B cell (primary cell): Measurements from ENCODE around the gene PRDX3. TPM values are rescaled to one million over a fixed set of nuclear protein-coding genes. Genes with fewer than 3 reads are reported as not detected.
"Not testable (repeated sequence)": the region's sequence is repeated elsewhere in the genome, so short reads cannot be mapped to it uniquely, and the experiment has no call there.

Source experiments
- ATAC-seq: fragments of 200-7000 bp; cut with Tn5 transposase; one replicate; pipeline ENCODE4 v1.10.0; 2021; ENCODE audit warnings: low read depth, mild to moderate bottlenecking, moderate number of reproducible peaks, moderate library complexity
- CTCF ChIA-PET: fragments of 350-600 bp; sonication (Branson Sonifier 250); formaldehyde crosslinking; loops from one replicate; lab custom pipeline; 2021; ENCODE audit warnings: antibody characterized with exemption, inconsistent platforms; lab: Charles Lee
- POLR2A ChIA-PET: fragments of 350-600 bp; sonication (Branson Sonifier 250); formaldehyde crosslinking; loops from one replicate; lab custom pipeline; 2021; ENCODE audit warnings: antibody characterized with exemption; lab: Charles Lee
- DNase-seq: peaks from one replicate; pipeline ENCODE4 v3.0.0; 2013
- H2AFZ ChIP-seq: 2 replicates; pipeline ENCODE4 v1.6.1; 2012; ENCODE audit warnings: mild to moderate bottlenecking, low read depth, low read length; ENCODE audit not compliant: insufficient read depth, poor library complexity, severe bottlenecking
- H3K27ac ChIP-seq, 2 donors: 1 replicate in 1 of 2; 2 replicates in 1 of 2; pipeline ENCODE4 v1.5.1; 2012 to 2013; ENCODE audit warnings: low read length in 2 of 2, mild to moderate bottlenecking in 2 of 2, moderate library complexity in 1 of 2
- H3K27me3 ChIP-seq, 4 experiments: fragments of 200-600 bp in 1 of 4; sonication (generic) in 1 of 4; replicated peaks in 1 of 4; 1 replicate in 2 of 4; 2 replicates in 2 of 4; pipeline versions ENCODE4 v1.6.1 to v1.7.0; 2013 to 2016; ENCODE audit warnings: low read length in 3 of 4, mild to moderate bottlenecking in 2 of 4, mixed read lengths in 1 of 4, moderate library complexity in 1 of 4; ENCODE audit not compliant: insufficient read depth in 4 of 4, control insufficient read depth in 3 of 4; ENCODE audit errors: control extremely low read depth in 1 of 4
- H3K36me3 ChIP-seq, 2 experiments: replicated peaks in 1 of 2; 1 replicate in 1 of 2; 2 replicates in 1 of 2; pipeline versions ENCODE4 v1.6.1 to v1.7.1; 2013; ENCODE audit warnings: low read length in 1 of 2; ENCODE audit not compliant: insufficient read depth in 2 of 2, control insufficient read depth in 1 of 2; ENCODE audit errors: control extremely low read depth in 1 of 2, extremely low read depth in 1 of 2
- H3K4me1 ChIP-seq, 2 donors: fragments of 200-600 bp in 1 of 2; sonication (generic) in 1 of 2; 1 replicate in 1 of 2; 2 replicates in 1 of 2; pipeline versions ENCODE4 v1.5.1 to v1.6.1; 2013 to 2017; ENCODE audit warnings: low read length in 2 of 2; ENCODE audit not compliant: control insufficient read depth in 2 of 2, insufficient read depth in 2 of 2
- H3K4me2 ChIP-seq: replicated peaks from 2 replicates; pipeline ENCODE3; 2012; ENCODE audit warnings: mild to moderate bottlenecking, low read depth, low read length; ENCODE audit not compliant: poor library complexity, severe bottlenecking
- H3K4me3 ChIP-seq, 5 experiments: fragments of 200-600 bp in 1 of 5; sonication (generic) in 1 of 5; 1 replicate in 3 of 5; 2 replicates in 2 of 5; pipeline versions ENCODE4 v1.5.1 to v1.7.0; 2011 to 2016; ENCODE audit warnings: low read length in 4 of 5, mild to moderate bottlenecking in 4 of 5, low read depth in 2 of 5, control low read depth in 1 of 5, moderate library complexity in 1 of 5; ENCODE audit not compliant: insufficient read depth in 1 of 5; ENCODE audit errors: control extremely low read depth in 1 of 5, extremely low read depth in 1 of 5
- H3K79me2 ChIP-seq: fragments of 200-600 bp; sonication (generic); one replicate; pipeline ENCODE4 v1.6.0; 2016; ENCODE audit warnings: low read length; ENCODE audit not compliant: control insufficient read depth, insufficient read depth
- H3K9ac ChIP-seq: fragments of 200-600 bp; sonication (generic); 2 replicates; pipeline ENCODE4 v1.6.1; 2017; ENCODE audit warnings: mild to moderate bottlenecking, low read length, moderate library complexity
- H3K9me3 ChIP-seq, 3 donors: one replicate each; pipeline versions ENCODE4 v1.6.1 to v1.7.1; 2013; ENCODE audit warnings: low read length in 2 of 3; ENCODE audit not compliant: control insufficient read depth in 2 of 3, insufficient read depth in 1 of 3; ENCODE audit errors: control extremely low read depth in 1 of 3
- H4K20me1 ChIP-seq: 2 replicates; pipeline ENCODE4 v1.6.0; 2012; ENCODE audit warnings: mild to moderate bottlenecking, low read length; ENCODE audit not compliant: insufficient read depth, control insufficient read depth, poor library complexity, severe bottlenecking
- H3K27ac Mint-ChIP-seq: one replicate; pipeline ENCODE4 v1.8.0; 2021; ENCODE audit warnings: mixed read lengths
- H3K27me3 Mint-ChIP-seq: one replicate; pipeline ENCODE4 v1.8.0; 2021; ENCODE audit warnings: mixed read lengths
- H3K4me1 Mint-ChIP-seq: one replicate; pipeline ENCODE4 v1.8.0; 2021; ENCODE audit warnings: mixed read lengths
- H3K4me3 Mint-ChIP-seq: one replicate; pipeline ENCODE4 v1.8.0; 2021; ENCODE audit warnings: mixed read lengths
- H3K9me3 Mint-ChIP-seq: one replicate; pipeline ENCODE4 v1.8.0; 2022; ENCODE audit warnings: mixed read lengths; ENCODE audit not compliant: insufficient read depth
- EZH2 ChIP-seq: IDR thresholded peaks from 2 replicates; pipeline ENCODE4 v1.6.1; 2012; ENCODE audit warnings: borderline replicate concordance, low read depth, mild to moderate bottlenecking, moderate library complexity, low read length; ENCODE audit not compliant: insufficient read depth, poor library complexity, severe bottlenecking
- WGBS: methylation state at CpG from one replicate; pipeline ENCODE4 v1.1.5; 2013; ENCODE audit warnings: missing lambda C conversion rate; ENCODE audit not compliant: insufficient coverage; 5-methylcytosine and 5-hydroxymethylcytosine counted together
- intact Hi-C: fragments of 100-400 bp; cut with micrococcal nuclease; formaldehyde crosslinking; loops from one replicate; pipeline ENCODE4 v1.10.0; 2022
- polyA plus RNA-seq: library from polyadenylated mRNA; depleted of rRNA; stranded (reverse); fragments of >200 nt; gene quantifications from 2 replicates; pipeline ENCODE4 v1.2.3, GENCODE V29; 2012
- total RNA-seq, 2 donors: library from RNA; stranded (reverse); fragments of 120-200 nt in 1 of 2; gene quantifications; 1 replicate in 1 of 2; 2 replicates in 1 of 2; pipeline versions ENCODE4 v1.2.3 to v1.2.4, GENCODE V29; 2013 to 2022
- TF ChIP-seq, protein P1 (sequence below): fragments of 200-600 bp; IDR thresholded peaks from one replicate; pipeline ENCODE4 v1.8.0; 2022; ENCODE audit warnings: antibody characterized with exemption, mild to moderate bottlenecking

The PRDX3 gene
- total and polyA plus RNA-seq, 2 donors (not counting 1 experiment from before 2014, with no cell fraction given), result 18.0 to 36.3 TPM

DNA sequence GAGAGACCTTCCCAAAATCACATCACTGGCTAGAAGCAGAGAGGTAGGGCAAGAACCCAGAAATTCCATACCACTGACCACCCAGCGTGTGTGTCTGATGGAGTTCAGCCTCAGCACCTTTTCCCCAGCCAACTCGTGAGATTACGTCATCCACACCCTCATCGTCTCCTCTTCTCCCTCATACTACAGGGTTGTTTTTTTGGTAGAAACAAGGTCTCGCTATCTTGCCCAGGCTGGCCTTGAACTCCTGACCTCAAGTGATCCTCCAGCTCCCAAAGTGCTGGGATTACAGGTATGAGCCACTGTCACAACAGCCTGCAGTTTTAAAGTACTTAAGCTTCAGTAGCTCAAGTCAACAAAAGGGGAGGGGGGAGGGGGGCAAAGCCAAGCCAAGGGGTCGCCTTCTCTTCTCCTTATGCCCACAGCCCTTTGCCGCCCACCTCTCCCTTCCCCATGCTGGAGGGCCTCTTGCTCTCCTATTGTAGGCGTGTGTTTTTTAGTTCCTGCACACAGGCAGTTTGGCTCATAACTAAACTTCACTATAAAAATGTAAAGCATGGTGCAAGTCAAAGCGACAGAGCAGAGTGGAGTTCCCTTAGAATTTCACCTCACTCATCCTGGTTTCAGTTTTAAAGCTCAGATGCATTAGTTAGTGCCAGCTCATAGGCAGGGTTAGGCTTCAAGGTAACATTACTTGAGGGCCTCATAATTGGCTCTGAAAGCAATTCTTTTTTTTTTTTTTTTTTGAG is 5.2 kb upstream of the PRDX3 start:
- ChIA-PET CTCF (interaction anchor here (0.6 kb wide), 1 partner anchor 125 kb away, joined by 3 read pairs; no protein-coding TSS in a partner anchor), POLR2A (no interaction called here)
- Histone ChIP-seq H3K36me3 (no peaks in the 10 kb centered on the region), H3K27ac (no peak overlapping the region), H3K4me3 (no peak overlapping the region), H3K9me3 (no peaks in the 10 kb centered on the region), H3K27me3 (no peaks in the 10 kb centered on the region), H3K4me2 (no peak overlapping the region), H2AFZ (no peak overlapping the region), H4K20me1 (no peaks in the 10 kb centered on the region), H3K79me2 (peaks cover 12% of the 10 kb centered on the region), H3K9ac (no peak overlapping the region), H3K4me1 (peaks cover 4 to 6% of the 10 kb centered on the region in 2 donors)
- Mint-ChIP-seq H3K4me1 (peaks cover 3% of the 10 kb centered on the region), H3K9me3 (no peaks in the 10 kb centered on the region), H3K27me3 (no peaks in the 10 kb centered on the region), H3K4me3 (no peak overlapping the region), H3K27ac (no peak overlapping the region)
- intact Hi-C loops, result no loop called here
- DNase-seq (no peak), ATAC-seq (no peak)
- 100% methylated on average over 1 of the region's 9 CpGs for WGBS
- TF ChIP-seq EZH2, result no peak
- TF ChIP-seq, protein P1, sequence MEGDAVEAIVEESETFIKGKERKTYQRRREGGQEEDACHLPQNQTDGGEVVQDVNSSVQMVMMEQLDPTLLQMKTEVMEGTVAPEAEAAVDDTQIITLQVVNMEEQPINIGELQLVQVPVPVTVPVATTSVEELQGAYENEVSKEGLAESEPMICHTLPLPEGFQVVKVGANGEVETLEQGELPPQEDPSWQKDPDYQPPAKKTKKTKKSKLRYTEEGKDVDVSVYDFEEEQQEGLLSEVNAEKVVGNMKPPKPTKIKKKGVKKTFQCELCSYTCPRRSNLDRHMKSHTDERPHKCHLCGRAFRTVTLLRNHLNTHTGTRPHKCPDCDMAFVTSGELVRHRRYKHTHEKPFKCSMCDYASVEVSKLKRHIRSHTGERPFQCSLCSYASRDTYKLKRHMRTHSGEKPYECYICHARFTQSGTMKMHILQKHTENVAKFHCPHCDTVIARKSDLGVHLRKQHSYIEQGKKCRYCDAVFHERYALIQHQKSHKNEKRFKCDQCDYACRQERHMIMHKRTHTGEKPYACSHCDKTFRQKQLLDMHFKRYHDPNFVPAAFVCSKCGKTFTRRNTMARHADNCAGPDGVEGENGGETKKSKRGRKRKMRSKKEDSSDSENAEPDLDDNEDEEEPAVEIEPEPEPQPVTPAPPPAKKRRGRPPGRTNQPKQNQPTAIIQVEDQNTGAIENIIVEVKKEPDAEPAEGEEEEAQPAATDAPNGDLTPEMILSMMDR, result no peak

DNA sequence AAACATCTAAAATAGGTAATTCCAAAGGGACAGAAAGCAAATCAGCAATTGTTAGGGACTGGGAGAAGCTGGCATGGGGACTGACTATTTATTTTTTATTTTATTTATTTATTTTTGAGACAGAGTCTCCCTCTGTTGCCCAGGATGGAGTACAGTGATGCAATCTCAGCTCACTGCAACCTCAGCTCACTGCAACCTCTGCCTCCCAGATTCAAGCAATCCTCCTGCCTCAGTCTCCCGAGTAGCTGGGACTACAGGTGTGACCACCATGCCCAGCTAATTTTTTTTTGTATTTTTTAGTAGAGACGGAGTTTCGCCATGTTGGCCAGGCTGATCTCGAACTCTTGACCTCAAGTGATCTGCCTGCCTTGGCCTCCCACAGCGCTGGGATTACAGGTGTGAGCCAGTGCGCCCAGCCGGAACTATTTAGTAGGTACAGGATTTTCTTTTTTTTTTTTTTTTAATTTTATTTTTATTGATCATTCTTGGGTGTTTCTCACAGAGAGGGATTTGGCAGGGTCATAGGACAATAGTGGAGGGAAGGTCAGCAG is 2.3 kb upstream of the PRDX3 start:
- H3K36me3 ChIP-seq, H3K27ac Mint-ChIP-seq, H2AFZ ChIP-seq, H3K9me3 ChIP-seq, H4K20me1 ChIP-seq, H3K9me3 Mint-ChIP-seq, ATAC-seq, H3K4me3 ChIP-seq, H3K4me3 Mint-ChIP-seq, H3K9ac ChIP-seq, H3K27ac ChIP-seq, DNase-seq, H3K4me2 ChIP-seq, H3K27me3 Mint-ChIP-seq, H3K27me3 ChIP-seq, intact Hi-C loops: not testable (repeated sequence)
- peaks cover 23% of the 10 kb centered on the region for H3K4me1 Mint-ChIP-seq
- Histone ChIP-seq H3K79me2 (peaks cover 41% of the 10 kb centered on the region), H3K4me1 (peaks cover 11 to 15% of the 10 kb centered on the region in 2 donors)
- ChIA-PET POLR2A (interaction anchor here (0.8 kb wide), 1 partner anchor 9 kb away, joined by 4 read pairs; no protein-coding TSS in a partner anchor), CTCF (interaction anchor here (0.7 to 1.1 kb wide), 5 partner anchors 13 to 237 kb away, joined by 4 to 6 read pairs (median 4); no protein-coding TSS in a partner anchor)
- WGBS, result 100% methylated on average over 2 of the region's 7 CpGs
